ENCODE measurements around the gene TM9SF1. TPM values are rescaled to one million over a fixed set of nuclear protein-coding genes. Genes with fewer than 3 reads are reported as not detected.

Gene TM9SF1
- total and polyA plus RNA-seq, 2 of the 13 experiments (the other 11 are each of a cell fraction or from before 2014, with no cell fraction given), result 83.2 to 110 TPM

- peak; percentile 81; the same call in 1 of the 2 replicates for TF ChIP-seq KIAA2018 (CRISPR knock-in tag; IDR thresholded peaks at IDR 0.05; ENCODE audit: borderline replicate concordance)
- no peak for TF ChIP-seq ZNF33A (CRISPR knock-in tag; IDR thresholded peaks at IDR 0.05; ENCODE audit: borderline replicate concordance)
- TF ChIP-seq MXD4 (CRISPR knock-in tag; IDR thresholded peaks at IDR 0.05), result peak; percentile 94
- TF ChIP-seq ZBTB10 (CRISPR knock-in tag; IDR thresholded peaks at IDR 0.05; ENCODE audit: borderline replicate concordance), result peak; percentile 52; the same call in 1 of the 2 replicates
- TF ChIP-seq ZNF354B (CRISPR knock-in tag; IDR thresholded peaks at IDR 0.05), result peak; percentile 98
- peak; percentile 95 for TF ChIP-seq GABPB1 (CRISPR knock-in tag; IDR thresholded peaks at IDR 0.05)
- TF ChIP-seq ZNF282 (IDR thresholded peaks at IDR 0.05; ENCODE audit: partially characterized antibody), result no peak
- TF ChIP-seq ZNF577 (CRISPR knock-in tag; IDR thresholded peaks at IDR 0.05; ENCODE audit: borderline replicate concordance, low read depth), result 0 out of 2 replicates have a peak, but pooled peaks have one; percentile 28
- TF ChIP-seq DNMT3B (CRISPR knock-in tag; conservative IDR thresholded peaks at IDR 0.05), result no peak; the same call in 1 of the 2 replicates
- TF ChIP-seq MIER3 (CRISPR knock-in tag; IDR thresholded peaks at IDR 0.05; ENCODE audit: borderline replicate concordance), result peak; percentile 100
- TF ChIP-seq SIN3A (IDR thresholded peaks at IDR 0.05; ENCODE audit: borderline replicate concordance, low read depth, low read length), result peak; percentile 95
- peak; percentile 83; the same call in 1 of the 2 replicates for TF ChIP-seq ARNTL (CRISPR knock-in tag; IDR thresholded peaks at IDR 0.05)
- TF ChIP-seq TBX3 (IDR thresholded peaks at IDR 0.05; ENCODE audit: borderline replicate concordance), result peak; percentile 57; the same call in 1 of the 2 replicates
- TF ChIP-seq, protein P1, sequence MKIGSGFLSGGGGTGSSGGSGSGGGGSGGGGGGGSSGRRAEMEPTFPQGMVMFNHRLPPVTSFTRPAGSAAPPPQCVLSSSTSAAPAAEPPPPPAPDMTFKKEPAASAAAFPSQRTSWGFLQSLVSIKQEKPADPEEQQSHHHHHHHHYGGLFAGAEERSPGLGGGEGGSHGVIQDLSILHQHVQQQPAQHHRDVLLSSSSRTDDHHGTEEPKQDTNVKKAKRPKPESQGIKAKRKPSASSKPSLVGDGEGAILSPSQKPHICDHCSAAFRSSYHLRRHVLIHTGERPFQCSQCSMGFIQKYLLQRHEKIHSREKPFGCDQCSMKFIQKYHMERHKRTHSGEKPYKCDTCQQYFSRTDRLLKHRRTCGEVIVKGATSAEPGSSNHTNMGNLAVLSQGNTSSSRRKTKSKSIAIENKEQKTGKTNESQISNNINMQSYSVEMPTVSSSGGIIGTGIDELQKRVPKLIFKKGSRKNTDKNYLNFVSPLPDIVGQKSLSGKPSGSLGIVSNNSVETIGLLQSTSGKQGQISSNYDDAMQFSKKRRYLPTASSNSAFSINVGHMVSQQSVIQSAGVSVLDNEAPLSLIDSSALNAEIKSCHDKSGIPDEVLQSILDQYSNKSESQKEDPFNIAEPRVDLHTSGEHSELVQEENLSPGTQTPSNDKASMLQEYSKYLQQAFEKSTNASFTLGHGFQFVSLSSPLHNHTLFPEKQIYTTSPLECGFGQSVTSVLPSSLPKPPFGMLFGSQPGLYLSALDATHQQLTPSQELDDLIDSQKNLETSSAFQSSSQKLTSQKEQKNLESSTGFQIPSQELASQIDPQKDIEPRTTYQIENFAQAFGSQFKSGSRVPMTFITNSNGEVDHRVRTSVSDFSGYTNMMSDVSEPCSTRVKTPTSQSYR (CRISPR knock-in tag; IDR thresholded peaks at IDR 0.05; ENCODE audit: borderline replicate concordance), result peak; percentile 20; the same call in 1 of the 2 replicates
Measured at GRCh38 chr14:24215495-24216344, 20.5 kb upstream of the TM9SF1 start, which contains the start of gene MDP1 (continued).
